Activated naive CD4-positive, alpha-beta T cell treated with anti-CD3 and anti-CD28 coated beads, Interleukin-2, amount 50 U/mL, for 72 hours (primary cell): ENCODE data around the gene ZNF816. TPM values are rescaled to one million over a fixed set of nuclear protein-coding genes. Genes with fewer than 3 reads are reported as not detected.
"Not testable (repeated sequence)": the region's sequence is repeated elsewhere in the genome, so short reads cannot be mapped to it uniquely, and the experiment has no call there.

Experiments
- ATAC-seq, 2 donors: fragments of 150-1000 bp; cut with Tn5 transposase; 2 replicates each; pipeline ENCODE4 v1.10.0; 2021; ENCODE audit warnings: mild to moderate bottlenecking in 2 of 2, moderate library complexity in 2 of 2
- DNase-seq, 2 donors: peaks; one replicate each; pipeline ENCODE4 v3.0.0; 2021 to 2022; ENCODE audit warnings: low spot score in 2 of 2
- H3K27ac Mint-ChIP-seq, 2 donors: one replicate each; pipeline ENCODE4 v1.8.0; 2022; ENCODE audit warnings: mild to moderate bottlenecking in 2 of 2, mixed read lengths in 2 of 2
- H3K36me3 Mint-ChIP-seq, 2 donors: one replicate each; pipeline ENCODE4 v1.8.0; 2022; ENCODE audit warnings: mixed read lengths in 2 of 2
- H3K9me3 Mint-ChIP-seq, 2 donors: one replicate each; pipeline ENCODE4 v1.8.0; 2022; ENCODE audit warnings: mixed read lengths in 2 of 2
- total RNA-seq, 2 donors: library from RNA; stranded (reverse); gene quantifications; one replicate each; pipeline ENCODE4 v1.2.3, GENCODE V29; 2022

The ZNF816 gene
- total RNA-seq, 2 donors from 2014 or later, result 7.0 to 13.0 TPM

- ATAC-seq (no peak), DNase-seq (no peak)
- Mint-ChIP-seq H3K36me3 (peaks cover 31 to 58% of the 10 kb centered on the region in 2 donors), H3K9me3 (peaks cover 14 to 26% of the 10 kb centered on the region in 2 donors), H3K27ac (no peak overlapping the region)
Measured at GRCh38 chr19:52943134-52943883, 19.4 kb downstream of the ZNF816 start.

- peaks cover 14 to 26% of the 10 kb centered on the region in 2 donors for H3K9me3 Mint-ChIP-seq
- peak; percentile 91 to 95 for DNase-seq
- peak; percentile 100 for ATAC-seq
- H3K27ac Mint-ChIP-seq, result peak overlapping the region; percentile 88 to 98
- H3K36me3 Mint-ChIP-seq, result peaks cover 34 to 57% of the 10 kb centered on the region in 2 donors
Measured at GRCh38 chr19:52942386-52943133, 20.1 kb downstream of the ZNF816 start.

- DNase-seq (peak in 1 of 2 donors; percentile 10), ATAC-seq (peak; percentile 30 to 39)
- peaks cover 14 to 27% of the 10 kb centered on the region in 2 donors for H3K9me3 Mint-ChIP-seq
- peak overlapping the region; percentile 88 to 98 for H3K27ac Mint-ChIP-seq
- H3K36me3 Mint-ChIP-seq, result peaks cover 36 to 59% of the 10 kb centered on the region in 2 donors
Measured at GRCh38 chr19:52941941-52942385, 20.7 kb downstream of the ZNF816 start.

GRCh38 chr19:52941523-52941922 lies 21.2 kb downstream of the ZNF816 start:
- ATAC-seq, DNase-seq: not testable (repeated sequence)
- peak overlapping the region; percentile 88 to 98 for H3K27ac Mint-ChIP-seq
- peaks cover 36 to 59% of the 10 kb centered on the region in 2 donors for H3K36me3 Mint-ChIP-seq
- H3K9me3 Mint-ChIP-seq, result peaks cover 14 to 31% of the 10 kb centered on the region in 2 donors

GRCh38 chr19:52940905-52941304 lies 21.8 kb downstream of the ZNF816 start:
- ATAC-seq, DNase-seq: not testable (repeated sequence)
- Mint-ChIP-seq H3K27ac (peak overlapping the region in 1 of 2 donors; percentile 88), H3K36me3 (peaks cover 35 to 59% of the 10 kb centered on the region in 2 donors), H3K9me3 (peaks cover 11 to 27% of the 10 kb centered on the region in 2 donors)

- Mint-ChIP-seq H3K36me3 (peaks cover 35 to 64% of the 10 kb centered on the region in 2 donors), H3K27ac (no peak overlapping the region), H3K9me3 (peaks cover 9 to 20% of the 10 kb centered on the region in 2 donors)
- no peak for DNase-seq
- no peak for ATAC-seq
Measured at GRCh38 chr19:52938761-52939160, 23.9 kb downstream of the ZNF816 start.

- H3K27ac Mint-ChIP-seq, result no peak overlapping the region
- DNase-seq (no peak), ATAC-seq (no peak)
- peaks cover 9 to 29% of the 10 kb centered on the region in 2 donors for H3K9me3 Mint-ChIP-seq
- H3K36me3 Mint-ChIP-seq, result peaks cover 40 to 79% of the 10 kb centered on the region in 2 donors
Measured at GRCh38 chr19:52936954-52937325, 25.7 kb downstream of the ZNF816 start.

GRCh38 chr19:52936151-52936953 lies 26.3 kb downstream of the ZNF816 start:
- no peak overlapping the region for H3K27ac Mint-ChIP-seq
- ATAC-seq, result no peak
- peaks cover 34 to 74% of the 10 kb centered on the region in 2 donors for H3K36me3 Mint-ChIP-seq
- no peak for DNase-seq
- peaks cover 8 to 23% of the 10 kb centered on the region in 2 donors for H3K9me3 Mint-ChIP-seq

GRCh38 chr19:52935434-52935833 lies 27.2 kb downstream of the ZNF816 start:
- peaks cover 29 to 65% of the 10 kb centered on the region in 2 donors for H3K36me3 Mint-ChIP-seq
- ATAC-seq (peak in 1 of 2 donors; percentile 59), DNase-seq (no peak)
- no peak overlapping the region for H3K27ac Mint-ChIP-seq
- peaks cover 5 to 19% of the 10 kb centered on the region in 2 donors for H3K9me3 Mint-ChIP-seq

- not testable (repeated sequence) for H3K27ac Mint-ChIP-seq, DNase-seq, ATAC-seq
- Mint-ChIP-seq H3K9me3 (peaks cover 0 to 23% of the 10 kb centered on the region in 2 donors), H3K36me3 (peaks cover 23 to 54% of the 10 kb centered on the region in 2 donors)
Measured at GRCh38 chr19:52924641-52925040, 38.0 kb downstream of the ZNF816 start.

GRCh38 chr19:52923778-52924593 lies 38.7 kb downstream of the ZNF816 start:
- DNase-seq, result no peak
- Mint-ChIP-seq H3K36me3 (peaks cover 18 to 48% of the 10 kb centered on the region in 2 donors), H3K27ac (peak overlapping the region in 1 of 2 donors; percentile 91), H3K9me3 (peaks cover 0 to 19% of the 10 kb centered on the region in 2 donors)
- ATAC-seq, result peak; percentile 1 to 7

- Mint-ChIP-seq H3K36me3 (peaks cover 13 to 41% of the 10 kb centered on the region in 2 donors), H3K9me3 (peaks cover 0 to 17% of the 10 kb centered on the region in 2 donors), H3K27ac (peak within 1 kb of the TSS; percentile 91)
- ATAC-seq (peak; percentile 99), DNase-seq (peak; percentile 77 to 87)
Measured at GRCh38 chr19:52922841-52923777, 39.6 kb downstream of the ZNF816 start, which contains the start of gene ZNF888. Gene ZNF888 (minus strand): TSS chr19:52923428. CDS start chr19:52917873, 5,555 bp downstream.

- H3K27ac Mint-ChIP-seq, result no peak overlapping the region
- peaks cover 39 to 68% of the 10 kb centered on the region in 2 donors for H3K36me3 Mint-ChIP-seq
- ATAC-seq, result no peak
- DNase-seq, result no peak
- H3K9me3 Mint-ChIP-seq, result peaks cover 0 to 10% of the 10 kb centered on the region in 2 donors
Measured at GRCh38 chr19:52917531-52917930, 45.1 kb downstream of the ZNF816 start.

GRCh38 chr19:52910648-52911047 lies 52.0 kb downstream of the ZNF816 start:
- DNase-seq (no peak), ATAC-seq (no peak)
- no peak overlapping the region for H3K27ac Mint-ChIP-seq
- H3K36me3 Mint-ChIP-seq, result peaks cover 62 to 76% of the 10 kb centered on the region in 2 donors
- H3K9me3 Mint-ChIP-seq, result peaks cover 19 to 32% of the 10 kb centered on the region in 2 donors
